LoVo (cell line): ENCODE measurements around the gene RFXANK.
"Not testable (repeated sequence)": the region's sequence is repeated elsewhere in the genome, so short reads cannot be mapped to it uniquely, and the experiment has no call there.

Experiments
- DNase-seq: peaks from one replicate; pipeline ENCODE4 v3.0.0-alpha.2; 2016; ENCODE audit warnings: low spot score

Gene RFXANK

DNA sequence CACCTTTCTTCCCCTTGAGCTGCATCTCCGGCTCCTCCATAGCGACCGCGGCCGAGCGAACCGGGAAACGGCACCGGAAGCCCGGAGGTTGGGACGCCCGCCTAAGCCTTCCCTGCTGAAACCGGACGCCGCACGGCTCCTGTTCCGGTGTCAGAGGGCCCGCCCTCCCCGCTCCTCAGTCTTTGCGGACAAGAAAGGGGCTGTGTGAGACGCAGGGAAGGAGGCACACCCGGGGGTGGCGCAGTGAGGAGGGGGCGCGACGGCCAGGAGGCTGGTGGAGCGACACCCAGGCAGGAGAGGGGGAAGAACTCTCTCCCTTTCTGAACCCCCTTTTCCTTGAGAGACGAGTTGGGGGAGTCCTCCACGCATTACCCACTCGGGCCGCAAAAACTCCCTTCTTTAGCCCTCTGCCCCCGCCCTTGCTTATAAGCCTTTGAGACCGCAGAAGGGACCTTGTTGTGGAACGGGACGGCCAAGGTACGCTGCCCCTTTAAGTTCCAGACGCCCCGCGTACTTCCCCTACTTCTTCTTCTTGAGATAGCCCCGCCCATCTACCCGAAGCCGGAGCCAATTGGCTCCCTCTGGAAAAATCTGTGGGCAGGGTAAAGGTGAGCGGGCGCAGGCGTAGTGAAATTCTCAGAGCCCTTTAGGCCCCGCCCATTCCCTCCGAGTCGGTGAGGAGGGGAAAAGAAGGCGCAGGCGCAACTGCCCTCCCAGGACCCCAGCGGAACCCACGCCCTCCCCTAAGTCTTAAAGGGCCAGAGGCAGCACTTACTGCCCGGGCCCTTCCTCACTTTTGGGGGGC, at the start of gene RFXANK, which contains the start of gene BORCS8:
Gene RFXANK (plus strand): TSS at position 181 of the 805 bp plus-strand sequence. CDS start 1,689 bp downstream, outside the sequence.
Gene BORCS8 (minus strand): TSS at position 75 of the 805 bp plus-strand sequence. CDS start 35 bp downstream, at position 40.
- DNase-seq, result peak; percentile 99

DNA sequence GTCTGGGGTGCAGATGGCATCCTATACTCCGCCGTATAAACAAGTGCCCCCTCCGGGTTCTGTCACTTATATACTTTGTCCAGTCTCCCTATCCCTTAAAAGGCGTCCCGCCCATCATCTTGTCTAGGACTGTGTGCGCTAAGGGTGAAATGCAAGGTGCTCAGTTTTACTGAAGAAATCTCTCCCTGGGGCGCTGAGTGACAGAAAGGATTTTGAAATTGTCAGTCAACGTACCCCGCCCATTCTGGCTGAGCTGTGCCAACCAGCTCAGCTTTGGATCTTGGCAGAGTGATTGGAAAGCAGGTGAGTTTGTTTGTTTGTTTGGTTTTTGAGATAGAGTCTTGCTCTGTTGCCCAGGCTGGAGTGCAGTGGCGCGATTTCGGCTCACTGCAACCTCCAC, 49.7 kb upstream of the RFXANK start:
- DNase-seq, result no peak

- no peak for DNase-seq
These were observed 46.8 kb upstream of the RFXANK start for GRCh38 chr19:19145281-19145680.

DNA sequence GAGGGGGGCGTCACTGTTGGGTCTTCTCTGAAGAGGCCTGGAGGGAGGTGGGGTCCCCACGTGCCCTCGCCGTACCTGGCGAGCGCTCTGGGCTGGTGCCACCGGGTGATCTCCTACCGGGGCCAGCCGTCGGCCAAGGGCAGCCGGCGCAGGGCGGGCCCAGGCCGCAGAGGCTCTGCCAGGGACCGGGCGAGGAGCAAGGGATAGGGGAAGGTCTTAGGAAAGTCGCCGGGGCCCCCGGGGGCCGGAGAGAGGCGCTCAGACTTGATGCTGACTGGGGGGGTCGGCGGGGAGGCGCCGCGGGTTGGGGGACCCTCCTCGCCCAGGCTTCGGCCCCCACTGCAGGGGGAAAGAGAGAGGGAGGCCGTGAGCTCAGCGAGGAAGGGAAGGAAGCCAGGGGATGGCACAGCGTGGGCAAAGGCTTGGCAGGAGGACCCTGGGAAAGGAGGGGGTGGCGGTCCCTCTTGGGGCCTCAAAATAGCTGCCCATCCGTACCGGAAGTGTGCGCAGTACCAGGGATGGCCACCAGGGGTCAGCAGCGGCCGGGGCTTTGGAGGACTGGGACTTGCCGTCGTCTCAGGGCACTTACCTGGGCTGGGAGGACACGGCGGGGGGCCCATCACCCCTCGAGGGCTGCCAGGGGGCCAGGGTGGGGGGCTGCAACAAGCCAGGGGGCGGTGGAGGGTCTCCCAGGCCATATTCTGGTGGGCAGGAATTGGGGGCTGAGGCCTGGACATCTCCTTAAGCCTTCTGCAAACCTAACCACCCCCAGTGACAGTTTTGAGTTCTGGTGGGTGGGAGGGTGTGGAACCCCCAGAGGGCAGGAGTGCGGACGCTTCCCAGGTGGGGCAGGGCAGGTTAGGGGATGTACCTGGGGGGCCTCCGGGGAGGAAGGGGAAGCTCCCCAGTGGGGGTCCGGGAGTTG, 46.1 kb upstream of the RFXANK start:
- DNase-seq, result peak; percentile 48

DNA sequence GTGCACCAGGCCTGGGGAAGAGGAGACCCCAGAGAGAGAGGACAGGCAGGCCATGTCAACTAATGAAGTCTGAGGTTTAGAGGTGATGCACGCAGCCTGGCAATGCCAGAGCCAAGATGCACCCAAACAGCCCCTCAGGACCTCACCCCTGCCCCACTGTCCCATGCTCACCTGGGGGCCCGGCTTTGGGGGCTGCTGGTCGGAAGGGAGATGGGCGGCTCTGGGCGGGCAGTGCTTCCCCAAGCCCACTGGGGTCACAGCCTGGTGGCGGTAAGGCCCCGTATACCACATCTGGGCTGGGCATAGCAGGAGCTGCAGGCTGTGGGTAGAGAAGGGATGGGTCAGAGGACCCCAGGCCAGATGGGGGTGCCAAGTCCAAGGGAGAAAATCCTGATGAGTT, 45.2 kb upstream of the RFXANK start:
- DNase-seq, result no peak

- no peak for DNase-seq
These were observed 44.7 kb upstream of the RFXANK start for GRCh38 chr19:19147344-19147743.

- DNase-seq, result not testable (repeated sequence)
These were observed 43.6 kb upstream of the RFXANK start for GRCh38 chr19:19148504-19148903.

DNA sequence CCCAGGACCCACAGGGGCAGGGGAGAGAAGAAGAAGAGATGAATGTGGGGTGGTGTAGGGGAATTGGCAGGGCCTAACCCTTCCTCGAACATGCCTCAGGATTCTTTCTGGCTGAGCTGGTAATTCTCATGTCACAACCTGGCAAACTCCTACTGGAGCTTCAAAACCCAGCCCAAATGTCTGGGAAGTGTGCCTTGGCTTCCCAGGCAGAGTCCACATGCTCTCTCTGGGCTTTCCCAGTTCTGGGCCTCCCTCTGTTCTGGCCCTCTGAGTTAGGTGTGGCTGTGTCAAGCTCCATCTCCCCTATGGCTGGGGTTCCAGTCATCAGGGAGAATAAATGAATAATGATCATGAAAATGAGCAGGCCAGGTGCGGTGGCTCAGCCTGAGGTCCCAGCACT, 42.6 kb upstream of the RFXANK start:
- no peak for DNase-seq

DNA sequence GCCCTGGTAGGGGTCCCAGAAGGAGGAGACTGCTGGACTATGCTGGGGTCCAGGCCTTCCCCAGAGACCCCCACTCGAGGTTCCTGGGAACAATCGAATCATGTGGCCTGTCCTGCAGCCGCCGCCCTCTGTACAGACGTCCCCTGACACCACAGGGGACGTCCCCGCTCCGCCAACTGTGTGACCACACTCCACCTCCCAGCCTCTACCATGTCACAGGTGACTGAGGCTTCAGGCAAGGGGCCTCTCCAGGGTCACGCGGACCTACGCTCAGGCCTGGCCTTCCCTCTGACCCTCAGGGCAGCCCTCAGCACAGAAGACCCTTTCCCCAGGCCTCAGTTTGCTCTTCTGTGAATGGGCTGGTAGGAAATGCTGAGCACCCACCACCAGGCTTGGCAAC, 40.6 kb upstream of the RFXANK start:
- DNase-seq, result no peak

- DNase-seq, result no peak
These were observed 39.2 kb upstream of the RFXANK start for GRCh38 chr19:19152668-19153384.

- DNase-seq, result no peak
These were observed 37.1 kb upstream of the RFXANK start for GRCh38 chr19:19154768-19155494.

DNA sequence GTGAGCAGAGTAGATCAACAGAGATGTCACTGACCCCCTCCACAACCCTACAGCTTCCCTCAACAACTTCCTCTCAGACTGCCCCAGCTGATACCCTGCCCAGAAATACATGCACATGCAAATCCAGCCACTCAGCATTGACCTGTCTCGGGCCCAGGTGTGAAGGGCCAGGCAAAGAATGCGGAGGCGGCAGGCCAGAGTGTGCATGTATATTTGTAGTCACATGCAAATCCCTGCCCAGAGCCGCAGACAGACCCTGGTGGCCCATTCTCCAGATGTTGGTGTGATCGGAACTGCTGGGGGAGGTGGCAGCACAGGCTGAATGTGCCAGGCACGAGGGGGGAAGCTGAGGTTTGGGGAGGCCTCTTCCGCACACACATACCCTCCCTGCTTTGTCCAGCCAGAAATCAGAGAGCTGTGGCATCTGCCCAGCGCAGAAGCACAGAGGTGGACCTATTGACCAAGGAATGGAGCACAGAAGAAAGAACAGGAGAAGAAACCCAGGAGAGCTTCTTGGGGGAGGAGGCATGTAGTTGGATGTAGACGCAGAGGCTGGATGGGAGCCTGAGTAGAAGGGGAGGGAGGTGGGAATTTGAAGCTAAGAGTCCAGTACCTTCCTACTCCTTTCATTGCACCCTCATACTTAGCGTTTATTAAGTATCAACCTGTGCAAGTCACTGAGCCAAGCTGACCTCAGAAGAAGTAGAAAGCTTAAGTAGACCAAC, 36.4 kb upstream of the RFXANK start:
- DNase-seq, result no peak

DNA sequence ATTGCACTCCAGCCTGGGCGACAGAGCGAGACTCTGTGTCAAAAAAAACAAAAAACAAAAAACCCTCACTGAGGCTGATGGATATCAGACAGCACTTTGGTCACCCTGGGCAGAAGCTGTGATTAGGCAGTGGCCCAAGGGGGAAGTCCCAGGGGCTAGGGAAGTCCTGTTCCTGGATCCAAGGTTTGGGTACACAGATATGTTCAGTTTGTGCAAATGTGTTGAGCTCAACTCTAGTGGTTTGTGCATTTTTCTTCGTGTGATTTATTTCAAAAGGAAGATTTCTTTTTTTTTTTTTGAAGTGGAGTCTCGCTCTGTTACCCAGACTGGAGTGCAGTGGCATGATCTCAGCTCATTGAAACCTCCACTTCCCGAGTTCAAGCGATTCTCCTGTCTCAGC, 34.2 kb upstream of the RFXANK start:
- DNase-seq, result no peak

GRCh38 chr19:19159534-19159933, 32.5 kb upstream of the RFXANK start:
- no peak for DNase-seq

DNA sequence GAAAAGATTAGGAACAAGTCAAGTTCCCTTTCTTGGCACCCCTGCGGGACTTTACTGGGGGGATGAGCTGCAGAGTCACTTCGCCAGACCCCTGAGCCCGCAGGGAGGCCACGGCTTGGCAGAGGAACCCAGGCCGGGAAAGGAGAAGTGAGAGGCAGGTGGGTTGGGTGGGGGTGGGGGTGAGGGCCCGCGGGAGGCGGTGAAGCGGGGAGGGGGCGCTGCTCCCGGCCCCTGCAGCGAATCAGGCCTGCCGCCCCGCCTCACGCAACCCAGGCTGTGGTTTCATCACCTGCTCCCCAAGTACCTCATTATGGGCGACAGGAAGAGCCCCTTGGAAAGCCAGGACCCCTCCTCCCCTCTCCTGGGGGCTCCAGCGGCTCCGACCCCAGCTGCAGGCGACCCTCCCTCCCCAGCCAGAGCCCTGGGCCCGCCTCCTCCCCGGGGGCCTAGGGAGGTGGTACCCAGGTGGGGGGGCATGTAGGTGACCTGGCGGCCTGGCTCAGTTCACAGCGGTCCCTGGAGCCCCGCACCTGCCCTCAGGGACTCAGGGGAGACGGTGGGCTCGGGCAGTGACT, 31.5 kb upstream of the RFXANK start:
- no peak for DNase-seq

DNA sequence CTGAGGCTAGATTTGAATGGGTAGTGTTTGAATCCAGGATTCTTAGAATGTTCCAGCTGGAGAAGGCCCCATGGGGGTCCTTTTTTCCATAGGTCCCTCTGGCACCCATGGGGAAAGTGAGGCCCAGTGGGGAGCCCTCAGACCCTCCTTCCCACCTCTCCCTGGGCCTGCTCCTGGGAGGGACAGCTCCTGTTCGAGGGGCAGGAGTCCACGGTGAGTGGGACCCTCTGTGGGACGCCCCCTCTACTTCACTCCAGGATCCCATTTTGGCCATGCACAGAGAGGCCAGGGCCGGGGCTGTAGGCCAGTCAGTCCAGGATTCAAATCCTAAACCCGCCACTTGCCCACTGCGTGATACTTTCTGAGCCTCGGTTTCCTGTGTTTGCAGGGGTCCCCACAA, 29.6 kb upstream of the RFXANK start:
- DNase-seq, result no peak

DNA sequence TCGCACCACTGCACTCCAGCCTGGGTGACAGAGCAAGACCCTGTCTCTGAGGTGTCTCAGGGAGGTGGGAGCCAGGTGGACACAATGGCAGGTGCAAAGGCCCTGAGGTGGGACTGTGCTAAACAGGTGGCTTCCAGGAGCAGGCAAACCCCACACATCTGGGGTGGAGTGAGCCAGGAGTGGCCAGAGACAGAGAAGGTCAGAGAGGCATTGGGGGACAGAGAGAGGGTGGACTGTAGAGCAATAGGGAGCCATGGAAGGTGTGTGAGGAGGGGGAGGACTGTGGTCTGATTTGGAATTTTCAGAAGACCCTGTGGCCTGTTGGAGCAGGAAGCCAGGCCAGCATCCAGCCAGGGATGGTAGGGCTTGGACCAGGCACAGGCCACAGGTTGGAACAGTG, 26.7 kb upstream of the RFXANK start:
- DNase-seq, result no peak

- no peak for DNase-seq
These were observed 24.4 kb upstream of the RFXANK start for GRCh38 chr19:19167612-19168011.

GRCh38 chr19:19169236-19170052, 22.6 kb upstream of the RFXANK start:
- no peak for DNase-seq
